ENCODE measurements around the gene CHAF1A. TPM values are rescaled to one million over a fixed set of nuclear protein-coding genes. Genes with fewer than 3 reads are reported as not detected.

CHAF1A gene
- total RNA-seq, 1 donor from 2014 or later: 48.2 TPM

- no peak for DNase-seq (ENCODE audit: low spot score, unreplicated experiment)
- H3K9me3 Mint-ChIP-seq (ENCODE audit: low read depth): no peaks in the 10 kb centered on the region
- peak overlapping the region; percentile 35 for H3K27ac Mint-ChIP-seq
- H3K4me3 Mint-ChIP-seq (ENCODE audit: low read depth): no peak overlapping the region
- peaks cover 3% of the 10 kb centered on the region for H3K36me3 Mint-ChIP-seq (ENCODE audit: insufficient read depth)
- TF ChIP-seq CTCF (IDR thresholded peaks at IDR 0.05; ENCODE audit: unreplicated experiment): no peak
- no peaks in the 10 kb centered on the region for H3K27me3 Mint-ChIP-seq
- peaks cover 4% of the 10 kb centered on the region for H3K4me1 Mint-ChIP-seq (ENCODE audit: low read depth)
Observed at GRCh38 chr19:4414800-4415321, 12.4 kb downstream of the CHAF1A start.

- TF ChIP-seq CTCF (IDR thresholded peaks at IDR 0.05; ENCODE audit: unreplicated experiment): no peak
- Mint-ChIP-seq H3K9me3 (ENCODE audit: low read depth) (no peaks in the 10 kb centered on the region), H3K36me3 (ENCODE audit: insufficient read depth) (peaks cover 4% of the 10 kb centered on the region), H3K4me3 (ENCODE audit: low read depth) (no peak overlapping the region), H3K27ac (no peak overlapping the region), H3K4me1 (ENCODE audit: low read depth) (peaks cover 4% of the 10 kb centered on the region), H3K27me3 (no peaks in the 10 kb centered on the region)
- DNase-seq (ENCODE audit: low spot score, unreplicated experiment): no peak
Observed at GRCh38 chr19:4415352-4415751, 12.9 kb downstream of the CHAF1A start.

GRCh38 chr19:4416268-4416667 lies 13.8 kb downstream of the CHAF1A start:
- H3K4me1 Mint-ChIP-seq (ENCODE audit: low read depth): peaks cover 4% of the 10 kb centered on the region
- H3K36me3 Mint-ChIP-seq (ENCODE audit: insufficient read depth): peaks cover 4% of the 10 kb centered on the region
- no peak overlapping the region for H3K4me3 Mint-ChIP-seq (ENCODE audit: low read depth)
- no peaks in the 10 kb centered on the region for H3K9me3 Mint-ChIP-seq (ENCODE audit: low read depth)
- TF ChIP-seq CTCF (IDR thresholded peaks at IDR 0.05; ENCODE audit: unreplicated experiment): no peak
- H3K27ac Mint-ChIP-seq: peak overlapping the region; percentile 81
- no peaks in the 10 kb centered on the region for H3K27me3 Mint-ChIP-seq
- DNase-seq (ENCODE audit: low spot score, unreplicated experiment): no peak

- no peak for TF ChIP-seq CTCF (IDR thresholded peaks at IDR 0.05; ENCODE audit: unreplicated experiment)
- peaks cover 9% of the 10 kb centered on the region for H3K36me3 Mint-ChIP-seq (ENCODE audit: insufficient read depth)
- H3K4me1 Mint-ChIP-seq (ENCODE audit: low read depth): no peaks in the 10 kb centered on the region
- no peak overlapping the region for H3K4me3 Mint-ChIP-seq (ENCODE audit: low read depth)
- H3K9me3 Mint-ChIP-seq (ENCODE audit: low read depth): no peaks in the 10 kb centered on the region
- no peak for DNase-seq (ENCODE audit: low spot score, unreplicated experiment)
- no peak overlapping the region for H3K27ac Mint-ChIP-seq
- no peaks in the 10 kb centered on the region for H3K27me3 Mint-ChIP-seq
Observed at GRCh38 chr19:4423416-4424126, 21.1 kb downstream of the CHAF1A start.

- Mint-ChIP-seq H3K4me3 (ENCODE audit: low read depth) (no peak overlapping the region), H3K27me3 (no peaks in the 10 kb centered on the region), H3K36me3 (ENCODE audit: insufficient read depth) (peaks cover 13% of the 10 kb centered on the region), H3K27ac (no peak overlapping the region), H3K4me1 (ENCODE audit: low read depth) (no peaks in the 10 kb centered on the region), H3K9me3 (ENCODE audit: low read depth) (no peaks in the 10 kb centered on the region)
- DNase-seq (ENCODE audit: low spot score, unreplicated experiment): no peak
- TF ChIP-seq CTCF (IDR thresholded peaks at IDR 0.05; ENCODE audit: unreplicated experiment): no peak
Observed at GRCh38 chr19:4425537-4425936, 23.1 kb downstream of the CHAF1A start.

All from progenitor cell of endocrine pancreas (in vitro differentiated cells).